OCI-LY7 (cell line): Measurements from ENCODE around the gene PADI6. TPM values are rescaled to one million over a fixed set of nuclear protein-coding genes. Genes with fewer than 3 reads are reported as not detected.

ENCODE experiments used
- BruUV-seq: library from RNA; stranded (reverse); fragments of 400-500 nt; replicated peaks from 2 replicates; lab custom pipeline; 2021; lab: Mats Ljungman, UMichigan
- CTCF ChIA-PET: fragments of 300-600 bp; sonication (Branson Sonifier 250); formaldehyde crosslinking; loops from one replicate; lab custom pipeline; 2022; ENCODE audit warnings: antibody characterized with exemption; ENCODE audit not compliant: unreplicated experiment; lab: Charles Lee
- POLR2A ChIA-PET: fragments of 300-600 bp; sonication (Branson Sonifier 250); formaldehyde crosslinking; loops from one replicate; lab custom pipeline; 2022; ENCODE audit warnings: antibody characterized with exemption; lab: Charles Lee
- DNase-seq: peaks from one replicate; pipeline ENCODE4 v3.0.0-alpha.2; 2015; ENCODE audit warnings: low spot score
- H2AFZ ChIP-seq: fragments of 200-600 bp; sonication (generic), shearing (Covaris generic); 2 replicates; pipeline ENCODE4 v1.6.1; 2014; ENCODE audit warnings: mild to moderate bottlenecking, antibody characterized with exemption, low read length, moderate library complexity
- H3K27ac ChIP-seq: fragments of 200-600 bp; sonication (generic); 2 replicates; pipeline ENCODE4 v1.5.1; 2014; ENCODE audit warnings: mixed run types, low read depth, mild to moderate bottlenecking, moderate library complexity, low read length, inconsistent platforms; ENCODE audit not compliant: poor library complexity, severe bottlenecking
- H3K36me3 ChIP-seq: fragments of 200-600 bp; sonication (generic); 2 replicates; pipeline ENCODE4 v1.6.1; 2014; ENCODE audit warnings: mild to moderate bottlenecking, antibody characterized with exemption, low read length, moderate library complexity, mixed read lengths; ENCODE audit not compliant: insufficient read depth
- H3K4me1 ChIP-seq: fragments of 200-600 bp; sonication (generic); 2 replicates; pipeline ENCODE4 v1.5.1; 2014; ENCODE audit warnings: mild to moderate bottlenecking, low read length; ENCODE audit not compliant: insufficient read depth, poor library complexity, severe bottlenecking
- H3K4me2 ChIP-seq: fragments of 200-600 bp; sonication (generic); 2 replicates; pipeline ENCODE4 v1.6.1; 2014; ENCODE audit warnings: mild to moderate bottlenecking, low read length
- H3K4me3 ChIP-seq: fragments of 200-600 bp; sonication (generic); 2 replicates; pipeline ENCODE4 v1.5.1; 2014; ENCODE audit warnings: mild to moderate bottlenecking, low read depth, low read length; ENCODE audit not compliant: poor library complexity, severe bottlenecking
- H3K79me2 ChIP-seq: fragments of 200-600 bp; sonication (generic); 2 replicates; pipeline ENCODE4 v1.6.1; 2016; ENCODE audit warnings: low read depth, mild to moderate bottlenecking, low read length, moderate library complexity, mixed read lengths; ENCODE audit not compliant: insufficient read depth
- H3K9me2 ChIP-seq: fragments of 200-600 bp; sonication (generic); 2 replicates; pipeline ENCODE4 v1.6.1; 2016; ENCODE audit warnings: mild to moderate bottlenecking, low read length, mixed read lengths; ENCODE audit not compliant: insufficient read depth
- H3K9me3 ChIP-seq: fragments of 200-600 bp; sonication (generic); 2 replicates; pipeline ENCODE4 v1.6.1; 2014; ENCODE audit warnings: mild to moderate bottlenecking, mixed run types, low read length, mixed read lengths
- H4K20me1 ChIP-seq: fragments of 200-600 bp; sonication (generic); 2 replicates; pipeline ENCODE4 v1.6.1; 2014; ENCODE audit warnings: mild to moderate bottlenecking, antibody characterized with exemption, low read length, moderate library complexity, mixed read lengths; ENCODE audit not compliant: insufficient read depth
- EZH2phosphoT487 ChIP-seq: fragments of 200-600 bp; sonication (generic); IDR thresholded peaks from 2 replicates; pipeline ENCODE4 v1.6.1; 2018; ENCODE audit warnings: low read depth, borderline replicate concordance, mild to moderate bottlenecking, mixed run types, antibody characterized with exemption, low read length, moderate library complexity, mixed read lengths
- intact Hi-C: fragments of 100-400 bp; cut with micrococcal nuclease; formaldehyde crosslinking; loops from one replicate; pipeline ENCODE4 v1.10.0; 2022; ENCODE audit not compliant: unreplicated experiment
- total RNA-seq, 2 experiments: library from RNA; depleted of rRNA in 1 of 2; stranded (reverse); fragments of >200 nt in 1 of 2; shearing (Covaris generic) in 1 of 2; gene quantifications; 2 replicates each; pipeline ENCODE4 v1.2.3, GENCODE V29; 2014 to 2022
- TF ChIP-seq, protein P1 (sequence below): fragments of 200-600 bp; sonication (generic); conservative IDR thresholded peaks from 2 replicates; pipeline ENCODE4 v1.5.1; 2014; ENCODE audit warnings: mild to moderate bottlenecking, antibody characterized with exemption, low read length, moderate library complexity, mixed read lengths

Gene PADI6
- total RNA-seq, 2 experiments from 2014 or later: not detected

DNA sequence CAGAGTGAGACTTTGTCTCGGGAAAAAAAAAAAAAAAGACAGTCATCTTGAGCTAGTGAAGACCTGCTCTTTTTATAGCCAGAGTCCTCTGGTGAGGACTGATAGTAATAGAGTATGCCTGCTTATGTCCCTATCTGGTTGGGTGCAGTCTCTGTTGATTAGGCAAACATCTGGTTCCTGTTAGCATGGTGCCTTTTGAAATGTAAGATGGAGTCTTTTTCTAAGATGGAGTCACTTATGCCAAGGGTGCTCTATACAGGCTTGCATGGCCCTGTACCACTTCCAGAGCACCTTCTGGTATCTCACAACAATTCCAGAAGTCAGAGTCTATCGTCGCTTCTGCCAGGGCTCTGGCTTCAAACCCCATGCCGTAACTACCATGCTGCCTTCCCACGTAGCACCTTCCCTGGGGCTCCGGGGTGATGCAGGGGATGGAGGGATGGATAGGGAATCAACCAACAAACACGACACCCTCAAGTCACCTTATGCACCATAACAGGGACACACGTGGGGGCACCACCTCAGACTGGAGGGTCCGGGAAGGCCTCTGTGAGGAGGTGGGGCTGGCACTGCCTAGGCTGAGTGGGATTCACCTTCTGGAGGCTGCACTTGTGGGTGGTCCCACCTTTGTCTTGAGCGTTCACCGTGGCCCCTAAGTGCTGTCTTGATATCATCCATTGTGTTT, 11.6 kb upstream of the PADI6 start:
- no peaks in the 10 kb centered on the region for H3K36me3 ChIP-seq
- DNase-seq: no peak
- intact Hi-C loops: no loop called here
- no peaks in the 10 kb centered on the region; the same call in 1 of the 2 replicates for H3K9me3 ChIP-seq
- ChIA-PET POLR2A (no interaction called here), CTCF (no interaction called here)
- no peak overlapping the region for H3K27ac ChIP-seq
- H4K20me1 ChIP-seq: no peaks in the 10 kb centered on the region
- no peak overlapping the region for H3K4me3 ChIP-seq
- no peaks in the 10 kb centered on the region for H3K79me2 ChIP-seq
- no peaks in the 10 kb centered on the region for H3K4me1 ChIP-seq
- no peak for TF ChIP-seq EZH2phosphoT487
- TF ChIP-seq, protein P1, sequence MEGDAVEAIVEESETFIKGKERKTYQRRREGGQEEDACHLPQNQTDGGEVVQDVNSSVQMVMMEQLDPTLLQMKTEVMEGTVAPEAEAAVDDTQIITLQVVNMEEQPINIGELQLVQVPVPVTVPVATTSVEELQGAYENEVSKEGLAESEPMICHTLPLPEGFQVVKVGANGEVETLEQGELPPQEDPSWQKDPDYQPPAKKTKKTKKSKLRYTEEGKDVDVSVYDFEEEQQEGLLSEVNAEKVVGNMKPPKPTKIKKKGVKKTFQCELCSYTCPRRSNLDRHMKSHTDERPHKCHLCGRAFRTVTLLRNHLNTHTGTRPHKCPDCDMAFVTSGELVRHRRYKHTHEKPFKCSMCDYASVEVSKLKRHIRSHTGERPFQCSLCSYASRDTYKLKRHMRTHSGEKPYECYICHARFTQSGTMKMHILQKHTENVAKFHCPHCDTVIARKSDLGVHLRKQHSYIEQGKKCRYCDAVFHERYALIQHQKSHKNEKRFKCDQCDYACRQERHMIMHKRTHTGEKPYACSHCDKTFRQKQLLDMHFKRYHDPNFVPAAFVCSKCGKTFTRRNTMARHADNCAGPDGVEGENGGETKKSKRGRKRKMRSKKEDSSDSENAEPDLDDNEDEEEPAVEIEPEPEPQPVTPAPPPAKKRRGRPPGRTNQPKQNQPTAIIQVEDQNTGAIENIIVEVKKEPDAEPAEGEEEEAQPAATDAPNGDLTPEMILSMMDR: no peak
- no peak overlapping the region for H2AFZ ChIP-seq
- no peak overlapping the region for H3K4me2 ChIP-seq
- BruUV-seq: no TSS peak
- H3K9me2 ChIP-seq: no peaks in the 10 kb centered on the region

DNA sequence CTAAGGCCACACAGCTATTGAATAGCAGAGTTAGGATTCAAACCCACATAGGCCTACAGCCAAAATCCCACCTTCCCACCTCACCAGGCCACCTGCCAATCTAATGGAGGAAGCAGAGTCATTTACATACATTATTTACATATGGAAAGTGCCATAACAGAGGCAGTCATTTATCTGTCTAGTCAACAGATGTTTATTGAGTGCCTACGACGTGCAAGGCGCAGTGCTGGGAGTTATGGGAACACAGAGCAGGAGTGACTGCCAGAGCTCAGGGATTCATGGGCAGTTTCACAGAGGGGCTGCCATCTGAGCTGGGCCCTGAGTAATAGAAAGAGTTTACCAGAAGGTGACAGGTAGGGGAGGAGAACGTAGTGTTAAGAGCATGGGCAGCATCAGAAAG, 10.3 kb upstream of the PADI6 start:
- no peaks in the 10 kb centered on the region; the same call in 1 of the 2 replicates for H3K9me3 ChIP-seq
- intact Hi-C loops: no loop called here
- no peak for DNase-seq
- no peaks in the 10 kb centered on the region for H3K9me2 ChIP-seq
- no peak overlapping the region for H3K4me2 ChIP-seq
- H3K4me3 ChIP-seq: no peak overlapping the region
- no peaks in the 10 kb centered on the region for H3K79me2 ChIP-seq
- TF ChIP-seq, protein P1: no peak
- TF ChIP-seq EZH2phosphoT487: no peak
- BruUV-seq: no TSS peak
- no peak overlapping the region for H2AFZ ChIP-seq
- POLR2A ChIA-PET: no interaction called here
- CTCF ChIA-PET: no interaction called here
- no peaks in the 10 kb centered on the region for H3K36me3 ChIP-seq
- H4K20me1 ChIP-seq: no peaks in the 10 kb centered on the region
- no peak overlapping the region for H3K27ac ChIP-seq
- no peaks in the 10 kb centered on the region for H3K4me1 ChIP-seq

DNA sequence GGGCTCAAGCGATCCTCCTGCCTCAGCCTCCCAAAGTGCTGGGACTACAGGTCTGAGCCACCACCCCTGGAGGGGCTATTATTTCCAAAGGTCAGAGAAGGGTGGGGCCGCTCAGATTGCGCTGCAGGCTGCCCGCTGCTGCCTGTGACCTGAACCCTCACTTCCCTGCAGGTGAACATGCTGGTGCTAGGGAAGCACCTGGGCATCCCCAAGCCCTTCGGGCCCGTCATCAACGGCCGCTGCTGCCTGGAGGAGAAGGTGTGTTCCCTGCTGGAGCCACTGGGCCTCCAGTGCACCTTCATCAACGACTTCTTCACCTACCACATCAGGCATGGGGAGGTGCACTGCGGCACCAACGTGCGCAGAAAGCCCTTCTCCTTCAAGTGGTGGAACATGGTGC, 8.6 kb upstream of the PADI6 start:
- Histone ChIP-seq H3K27ac (no peak overlapping the region), H3K9me2 (no peaks in the 10 kb centered on the region), H3K9me3 (no peaks in the 10 kb centered on the region; the same call in 1 of the 2 replicates), H3K4me3 (no peak overlapping the region), H3K36me3 (no peaks in the 10 kb centered on the region), H2AFZ (no peak overlapping the region), H3K4me2 (no peak overlapping the region), H4K20me1 (no peaks in the 10 kb centered on the region), H3K79me2 (no peaks in the 10 kb centered on the region), H3K4me1 (no peaks in the 10 kb centered on the region)
- CTCF ChIA-PET: no interaction called here
- POLR2A ChIA-PET: no interaction called here
- intact Hi-C loops: no loop called here
- no peak for DNase-seq
- TF ChIP-seq, protein P1: no peak
- TF ChIP-seq EZH2phosphoT487: no peak
- no TSS peak for BruUV-seq
